Spleen (tissue), 7 donors: ENCODE results near the gene SLC25A1.

Source experiments
- POLR2A ChIP-seq, 3 donors: fragments of 450-650 bp; IDR thresholded peaks; one replicate each; pipeline ENCODE4 v1.5.1; 2017; ENCODE audit warnings: antibody characterized with exemption in 3 of 3, mild to moderate bottlenecking in 1 of 3
- POLR2AphosphoS5 ChIP-seq, 3 donors: sonication (generic); formaldehyde crosslinking; IDR thresholded peaks; one replicate each; pipeline ENCODE4 v1.5.1; 2017; ENCODE audit warnings: antibody characterized with exemption in 3 of 3
- TF ChIP-seq, protein P1 (sequence below), 11 experiments: fragments of 200-600 bp in 7 of 11; fragments of 450-650 bp in 4 of 11; sonication (generic) in 4 of 11; IDR thresholded peaks in 8 of 11; conservative IDR thresholded peaks in 3 of 11; 1 replicate in 7 of 11; 2 replicates in 4 of 11; pipeline versions ENCODE4 v1.4.0 to v1.8.0; 2016 to 2021; ENCODE audit warnings: antibody characterized with exemption in 11 of 11, inconsistent platforms in 4 of 11, mild to moderate bottlenecking in 1 of 11
- donor health status: DM: no; HTN: no; CAD: no; lungs with moderate emphysema.
- donor health status: DM: no; HTN: no; CAD: no.
- donor health status: DM: no; HTN: no; CAD: no.

DNA sequence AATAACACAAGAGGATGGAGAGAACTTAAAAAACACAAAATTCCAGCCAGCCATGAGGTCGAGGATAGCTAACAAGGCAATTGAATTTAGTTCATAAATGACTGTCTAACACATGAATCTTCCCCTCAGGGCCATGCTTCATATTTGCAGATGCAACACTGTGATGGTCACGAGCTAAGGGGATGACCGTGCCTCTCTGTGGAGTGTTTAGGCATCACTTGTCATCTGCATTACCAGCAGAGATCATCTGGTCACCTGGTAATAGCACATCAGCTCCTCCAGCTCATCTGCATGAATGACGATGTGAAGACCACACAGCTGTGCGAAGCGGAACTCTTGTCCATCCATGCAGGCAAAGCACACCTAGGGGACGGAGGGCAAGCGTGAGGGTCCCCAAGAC lies 20.9 kb upstream of the SLC25A1 start:
- no peak for TF ChIP-seq POLR2A (IDR thresholded peaks at IDR 0.05)
- TF ChIP-seq POLR2AphosphoS5 (IDR thresholded peaks at IDR 0.05): no peak
- TF ChIP-seq, protein P1, sequence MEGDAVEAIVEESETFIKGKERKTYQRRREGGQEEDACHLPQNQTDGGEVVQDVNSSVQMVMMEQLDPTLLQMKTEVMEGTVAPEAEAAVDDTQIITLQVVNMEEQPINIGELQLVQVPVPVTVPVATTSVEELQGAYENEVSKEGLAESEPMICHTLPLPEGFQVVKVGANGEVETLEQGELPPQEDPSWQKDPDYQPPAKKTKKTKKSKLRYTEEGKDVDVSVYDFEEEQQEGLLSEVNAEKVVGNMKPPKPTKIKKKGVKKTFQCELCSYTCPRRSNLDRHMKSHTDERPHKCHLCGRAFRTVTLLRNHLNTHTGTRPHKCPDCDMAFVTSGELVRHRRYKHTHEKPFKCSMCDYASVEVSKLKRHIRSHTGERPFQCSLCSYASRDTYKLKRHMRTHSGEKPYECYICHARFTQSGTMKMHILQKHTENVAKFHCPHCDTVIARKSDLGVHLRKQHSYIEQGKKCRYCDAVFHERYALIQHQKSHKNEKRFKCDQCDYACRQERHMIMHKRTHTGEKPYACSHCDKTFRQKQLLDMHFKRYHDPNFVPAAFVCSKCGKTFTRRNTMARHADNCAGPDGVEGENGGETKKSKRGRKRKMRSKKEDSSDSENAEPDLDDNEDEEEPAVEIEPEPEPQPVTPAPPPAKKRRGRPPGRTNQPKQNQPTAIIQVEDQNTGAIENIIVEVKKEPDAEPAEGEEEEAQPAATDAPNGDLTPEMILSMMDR (IDR thresholded peaks at IDR 0.05 in 8 of 11, conservative IDR thresholded peaks at IDR 0.05 in 3 of 11): no peak
